Inferior parietal cortex (tissue), 1 donor: Measurements from ENCODE around the gene POMGNT2.
"Not testable (repeated sequence)": the region's sequence is repeated elsewhere in the genome, so short reads cannot be mapped to it uniquely, and the experiment has no call there.

Experiments used
- DNase-seq: peaks from one replicate; pipeline ENCODE4 v3.0.0-alpha.2; 2016; ENCODE audit errors: extremely low spot score

The POMGNT2 gene

GRCh38 chr3:43075904-43076661 lies 29.8 kb downstream of the POMGNT2 start:
- no peak for DNase-seq

DNA sequence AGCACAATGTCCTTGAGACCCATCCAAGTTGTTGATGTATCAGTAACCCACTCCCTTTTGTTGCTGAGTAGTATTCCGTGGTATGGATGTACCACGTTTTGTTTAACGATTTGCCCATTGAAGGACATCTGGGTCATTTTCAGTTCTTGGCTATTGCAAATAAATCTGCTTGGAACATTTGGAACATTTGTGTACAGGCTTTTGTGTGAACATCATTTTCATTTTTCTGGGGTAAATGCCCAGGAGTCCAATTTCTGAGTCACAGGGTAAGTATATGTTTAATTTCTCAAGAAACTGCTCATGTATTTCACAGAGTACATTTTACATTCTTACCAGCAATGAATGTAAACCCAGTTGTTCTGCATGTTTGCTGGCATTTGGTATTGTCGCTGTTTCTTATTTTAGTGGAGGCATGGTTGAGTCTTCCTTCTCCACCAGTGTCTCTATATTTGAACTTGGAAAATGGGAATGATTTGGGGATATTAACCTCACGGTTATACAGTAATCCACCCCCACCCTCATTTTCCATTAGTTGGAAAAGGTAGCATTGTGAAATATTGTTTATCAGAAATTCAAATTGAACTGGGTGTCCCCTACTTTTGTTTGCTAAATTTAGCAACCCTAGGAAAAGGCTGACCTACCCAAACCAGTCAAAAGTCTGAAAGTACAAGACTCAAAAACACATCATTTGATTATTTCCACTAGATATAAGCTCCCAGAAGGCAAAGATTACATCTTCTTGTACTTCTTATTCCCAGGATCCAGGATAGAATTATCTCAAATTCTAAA lies 30.8 kb downstream of the POMGNT2 start:
- no peak for DNase-seq

DNA sequence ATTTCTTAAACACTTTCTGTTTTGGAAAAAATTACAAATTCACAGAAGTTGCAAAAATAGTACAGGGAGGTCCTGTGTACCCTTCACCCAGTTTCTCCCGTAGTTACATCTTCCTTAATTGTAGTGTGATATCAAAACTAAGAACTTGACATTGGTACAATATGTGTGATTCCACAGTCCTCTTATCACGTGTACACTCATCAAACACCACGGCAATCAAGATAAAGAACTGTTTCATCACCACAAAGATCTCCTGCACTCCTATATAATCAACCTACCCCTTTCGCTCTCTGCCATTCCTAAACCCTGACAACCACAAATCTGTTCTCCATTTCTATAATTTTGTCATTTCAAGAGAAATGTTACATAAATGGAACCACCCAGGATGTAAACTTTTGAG lies 31.4 kb downstream of the POMGNT2 start:
- DNase-seq = no peak

DNA sequence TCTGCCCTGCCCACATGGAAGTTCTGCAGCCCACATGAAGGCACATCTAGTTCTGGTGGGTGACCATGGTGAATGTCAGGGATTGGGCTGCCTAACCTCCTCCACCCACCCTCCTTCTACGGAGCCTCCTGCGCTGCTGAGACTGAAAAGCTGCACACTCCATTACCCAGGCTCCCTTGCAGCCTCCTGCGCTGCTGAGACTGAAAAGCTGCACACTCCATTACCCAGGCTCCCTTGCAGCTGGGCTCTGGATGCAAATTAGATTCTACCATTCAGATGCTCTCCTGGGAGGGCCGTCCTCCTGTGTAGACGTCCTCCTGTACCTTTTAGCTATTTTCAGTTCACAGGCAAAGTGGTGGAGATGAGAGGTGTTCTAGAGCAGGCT lies 32.1 kb downstream of the POMGNT2 start:
- no peak for DNase-seq

- DNase-seq = no peak
Measured at GRCh38 chr3:43073116-43073835, 32.6 kb downstream of the POMGNT2 start.

DNA sequence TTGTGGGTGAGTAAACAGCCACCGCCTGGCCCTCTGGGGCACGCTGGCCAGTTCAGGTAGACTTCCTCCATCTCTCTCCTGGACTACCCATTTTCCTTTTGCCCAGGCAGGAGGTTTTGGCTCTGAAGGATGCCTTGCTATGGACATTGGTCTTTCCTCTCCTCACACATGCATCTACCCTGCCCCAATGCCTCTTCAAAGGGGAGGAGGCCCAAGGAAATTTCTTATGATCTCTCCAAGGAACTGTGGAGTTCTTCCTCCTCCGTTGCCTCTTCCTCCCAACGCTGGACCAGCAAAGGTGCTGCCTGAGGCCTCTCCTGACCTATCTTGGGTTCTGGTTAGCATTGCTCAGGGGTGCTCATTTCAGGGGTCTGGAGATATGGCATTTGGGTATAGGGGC lies 33.5 kb downstream of the POMGNT2 start:
- no peak for DNase-seq

DNA sequence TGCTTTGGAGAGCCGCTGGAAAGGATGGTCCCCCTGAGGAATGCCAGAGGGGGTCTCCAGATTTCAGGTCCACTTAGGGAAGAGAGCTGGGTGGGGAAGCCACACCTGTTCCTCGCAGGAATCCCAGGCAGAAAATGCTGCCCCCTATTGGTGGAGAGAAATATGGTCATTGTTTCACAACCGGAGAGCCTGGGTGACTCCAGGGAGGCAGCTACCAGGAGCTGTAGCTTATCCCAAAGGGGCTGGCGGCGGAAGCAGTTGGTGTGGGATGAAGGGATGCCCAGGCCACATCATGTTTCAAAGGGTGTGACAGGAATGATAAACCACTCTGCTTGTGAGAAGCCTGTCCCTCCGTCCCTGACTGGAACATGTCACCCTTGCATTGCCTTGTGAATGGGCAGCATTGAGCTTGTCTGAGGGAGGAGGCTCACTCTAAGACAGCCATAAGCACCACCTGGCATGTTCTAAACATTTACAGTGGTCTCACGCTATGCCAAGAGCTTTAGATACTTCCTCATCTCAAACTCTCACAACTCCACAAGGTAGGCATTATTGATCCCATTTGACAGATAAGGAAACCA lies 34.5 kb downstream of the POMGNT2 start:
- DNase-seq = no peak

DNA sequence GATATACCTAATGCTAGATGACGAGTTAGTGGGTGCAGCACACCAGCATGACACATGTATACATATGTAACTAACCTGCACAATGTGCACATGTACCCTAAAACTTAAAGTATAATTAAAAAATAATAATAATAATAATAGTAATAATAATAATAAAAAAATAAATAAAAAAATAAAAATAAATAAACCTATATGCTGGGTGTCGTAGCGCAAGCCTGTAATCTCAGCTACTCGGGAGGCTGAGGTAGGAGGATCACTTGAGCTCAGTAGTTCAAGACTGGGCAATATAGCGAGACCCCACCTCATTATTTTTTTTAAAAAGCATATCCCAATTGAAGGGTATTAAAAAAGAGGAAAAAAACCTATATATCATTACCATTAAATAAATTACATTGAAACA lies 35.2 kb downstream of the POMGNT2 start:
- not testable (repeated sequence) for DNase-seq

GRCh38 chr3:43063114-43063513 lies 42.8 kb downstream of the POMGNT2 start:
- no peak for DNase-seq

- no peak for DNase-seq
Measured at GRCh38 chr3:43062564-43063040, 43.3 kb downstream of the POMGNT2 start.

- no peak for DNase-seq
Measured at GRCh38 chr3:43062040-43062563, 43.8 kb downstream of the POMGNT2 start.

DNA sequence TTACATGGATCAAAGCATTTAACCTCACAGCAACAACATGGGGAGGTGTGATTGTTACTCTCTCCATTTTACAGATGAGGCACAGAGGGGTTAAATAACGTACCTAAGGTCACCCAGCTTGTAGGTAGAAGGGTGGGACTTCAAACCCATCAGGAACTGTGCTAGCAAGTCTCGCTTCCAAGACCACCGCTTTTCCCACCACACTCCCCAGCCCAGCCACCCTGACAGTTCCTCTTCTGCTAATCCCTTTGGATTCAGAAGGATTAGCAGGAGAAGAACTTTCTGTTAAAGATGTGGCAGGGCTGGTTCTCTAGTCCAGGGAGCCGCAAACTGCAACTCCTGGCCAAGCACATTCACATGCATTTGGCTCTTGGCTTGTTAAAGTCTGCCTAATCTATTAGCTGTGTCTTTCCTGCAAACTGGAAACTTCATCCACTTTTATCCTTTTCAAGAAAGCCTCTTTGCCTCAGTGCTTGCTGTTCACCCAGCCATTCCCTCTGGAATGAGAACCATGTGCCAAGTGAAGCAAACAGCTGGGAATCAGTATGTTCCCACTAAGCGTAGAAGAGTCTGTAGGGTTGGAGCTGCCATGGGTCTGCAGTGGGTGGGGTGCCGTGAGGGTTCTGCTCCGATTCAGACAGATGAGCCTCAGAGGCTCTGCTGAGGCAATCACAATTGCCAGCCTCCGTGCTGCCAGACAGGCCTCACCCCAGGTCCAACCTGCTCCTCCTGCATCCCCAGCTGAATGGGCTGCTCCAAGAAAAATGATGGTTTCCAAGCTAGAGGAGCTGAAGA lies 44.6 kb downstream of the POMGNT2 start:
- no peak for DNase-seq

DNA sequence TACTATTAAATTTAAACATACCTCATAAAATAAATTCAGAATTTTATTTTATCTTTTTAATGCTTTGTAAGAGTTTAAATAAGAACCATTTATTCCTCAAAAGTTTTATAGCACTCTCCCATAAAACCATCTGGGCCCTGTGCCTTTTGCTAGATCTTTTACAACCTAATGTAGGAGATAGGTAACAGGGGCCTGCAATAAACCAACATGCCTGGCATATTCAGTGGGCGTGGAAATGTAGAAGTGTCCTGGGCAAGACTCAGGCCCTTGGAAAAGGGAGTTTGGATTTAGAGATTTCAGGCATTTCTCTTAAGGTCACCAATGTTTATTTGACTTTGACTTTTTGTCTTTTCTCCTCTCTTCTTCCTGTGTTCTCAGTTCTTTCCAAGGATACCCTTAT lies 46.4 kb downstream of the POMGNT2 start:
- no peak for DNase-seq

DNA sequence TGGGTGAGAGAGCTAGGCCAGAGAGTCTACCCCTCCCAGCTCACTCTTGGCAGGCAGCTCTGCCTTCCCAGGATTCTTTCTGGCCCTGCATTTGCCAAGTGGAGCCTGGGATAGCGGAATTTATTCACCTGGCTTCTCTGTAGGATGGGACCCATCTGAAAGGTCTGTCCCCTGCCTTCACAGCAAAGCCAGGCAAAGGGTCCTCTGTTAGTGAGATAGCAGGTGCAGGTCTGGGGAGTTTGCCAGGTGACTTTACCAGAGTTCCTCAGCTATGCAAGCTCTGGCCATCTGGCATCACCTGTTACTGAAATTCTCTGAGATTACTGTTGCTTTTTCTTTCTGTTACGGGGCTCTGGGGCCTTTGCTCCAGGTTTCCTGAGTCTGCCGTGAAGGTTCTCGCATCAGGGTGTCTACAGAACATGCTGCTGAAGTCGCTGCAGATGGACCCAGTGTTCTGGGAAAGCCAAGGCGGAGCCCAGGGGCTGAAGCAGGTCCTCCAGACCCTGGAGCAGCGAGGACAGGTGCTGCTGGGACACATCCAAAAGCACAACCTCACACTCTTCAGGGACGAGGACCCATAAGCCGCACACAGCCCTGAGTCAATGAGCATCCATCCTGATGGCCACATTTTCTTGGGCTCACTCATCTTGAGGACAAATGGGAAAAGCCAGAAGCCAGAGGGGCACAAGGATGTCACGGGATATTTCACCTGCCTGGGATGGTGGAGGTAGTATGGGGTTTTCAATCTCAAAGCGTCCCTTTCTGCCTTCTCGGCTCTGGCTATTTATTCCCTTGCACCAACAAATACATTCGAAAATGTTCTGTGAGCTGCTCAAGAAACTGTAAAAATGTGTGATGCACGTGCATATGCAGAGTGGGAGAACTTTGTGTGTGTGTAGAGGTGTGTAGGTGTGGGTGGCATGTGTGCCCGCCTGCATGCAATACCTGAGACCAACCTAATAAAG lies 49.8 kb downstream of the POMGNT2 start:
- no peak for DNase-seq

- DNase-seq = no peak
Measured at GRCh38 chr3:43055393-43055792, 50.5 kb downstream of the POMGNT2 start.

GRCh38 chr3:43054754-43055153 lies 51.1 kb downstream of the POMGNT2 start:
- no peak for DNase-seq

DNA sequence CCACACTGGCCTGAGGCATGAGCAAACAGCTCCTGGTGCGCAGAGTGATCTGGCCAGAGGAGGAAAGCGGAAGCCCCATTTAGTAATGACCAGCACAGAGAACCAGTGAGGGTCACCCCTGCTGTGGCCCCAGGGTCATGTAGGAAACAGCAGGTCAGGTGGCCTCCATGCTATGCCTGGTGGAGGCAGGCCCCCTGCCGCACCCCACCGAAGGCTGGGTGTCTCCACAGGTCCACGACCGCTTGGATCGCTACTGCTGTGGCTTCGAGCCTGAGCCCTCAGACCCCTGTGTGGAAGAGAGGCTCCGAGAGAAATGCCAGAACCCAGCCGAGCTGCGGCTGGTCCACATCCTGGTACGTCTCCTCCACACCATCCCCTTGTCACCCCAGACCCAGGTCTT lies 52.6 kb downstream of the POMGNT2 start:
- DNase-seq = no peak

- no peak for DNase-seq
Measured at GRCh38 chr3:43048470-43048869, 57.4 kb downstream of the POMGNT2 start.

DNA sequence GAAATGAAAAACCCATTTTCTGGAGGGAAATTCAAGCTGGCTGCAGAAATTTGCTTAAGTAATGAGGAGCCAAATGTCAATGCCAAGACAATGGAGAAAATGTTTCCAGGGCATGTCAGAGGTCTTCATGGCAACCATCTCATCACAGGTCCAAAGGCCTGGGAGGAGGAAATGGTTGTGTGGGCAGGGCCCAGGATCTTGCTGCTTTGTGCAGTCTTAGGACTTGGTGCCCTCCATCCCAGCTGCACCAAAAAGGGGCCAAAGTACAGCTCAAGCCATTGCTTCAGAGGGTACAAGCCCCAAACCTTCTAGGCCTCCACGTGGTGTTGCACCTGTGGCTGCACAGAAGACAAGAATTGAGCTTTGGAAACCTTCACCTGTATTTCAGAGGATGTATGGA lies 59.3 kb downstream of the POMGNT2 start:
- DNase-seq = no peak

DNA sequence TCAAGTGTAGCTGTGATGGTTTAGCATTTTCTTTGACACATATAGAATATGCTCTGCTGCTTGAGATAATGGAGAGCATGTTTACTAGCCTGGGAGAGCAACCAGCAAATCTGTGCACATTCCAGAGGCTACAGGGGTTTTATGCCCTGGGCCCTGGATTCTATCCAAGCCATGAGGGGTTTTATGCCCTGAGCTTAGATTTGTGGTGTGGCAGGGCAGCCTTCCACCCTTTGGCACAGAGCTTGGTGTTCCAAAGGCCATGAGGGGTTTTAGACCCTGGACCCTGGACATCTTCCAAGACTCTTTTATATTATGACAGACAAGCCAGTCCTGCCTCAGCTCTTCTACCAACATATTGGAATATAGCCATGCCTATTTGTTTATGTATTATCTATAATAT lies 60.8 kb downstream of the POMGNT2 start:
- not testable (repeated sequence) for DNase-seq
